Mesendoderm (in vitro differentiated cells): ENCODE data around the gene GET4.

Source experiments
- DNase-seq: peaks from one replicate; pipeline ENCODE4 v3.0.0; 2013
- H2AK5ac ChIP-seq: 2 replicates; pipeline ENCODE4 v1.6.1; 2013; ENCODE audit warnings: low read length, inconsistent platforms
- H2BK120ac ChIP-seq: 2 replicates; pipeline ENCODE4 v1.6.1; 2013; ENCODE audit warnings: low read depth, mild to moderate bottlenecking, low read length, moderate library complexity, mixed read lengths
- H2BK15ac ChIP-seq: replicated peaks from 2 replicates; pipeline ENCODE4 v1.6.1; 2013; ENCODE audit warnings: low read depth, mild to moderate bottlenecking, moderate library complexity
- H2BK5ac ChIP-seq: 2 replicates; pipeline ENCODE4 v1.6.1; 2013; ENCODE audit warnings: low read length, inconsistent platforms
- H3K18ac ChIP-seq: 2 replicates; pipeline ENCODE4 v1.6.1; 2013; ENCODE audit warnings: mild to moderate bottlenecking, low read length, mixed read lengths
- H3K23ac ChIP-seq: one replicate; pipeline ENCODE4 v1.6.1; 2013; ENCODE audit warnings: low read length
- H3K27ac ChIP-seq: 2 replicates; pipeline ENCODE4 v1.5.1; 2013; ENCODE audit warnings: low read depth, mild to moderate bottlenecking, inconsistent platforms, low read length, moderate library complexity
- H3K27me3 ChIP-seq: 2 replicates; pipeline ENCODE4 v1.6.1; 2013; ENCODE audit warnings: low read length, control low read depth, mild to moderate bottlenecking, inconsistent platforms; ENCODE audit not compliant: insufficient read depth, poor library complexity
- H3K36me3 ChIP-seq: 2 replicates; pipeline ENCODE4 v1.6.1; 2013; ENCODE audit warnings: low read length, inconsistent platforms; ENCODE audit not compliant: control insufficient read depth, insufficient read depth
- H3K4ac ChIP-seq: one replicate; pipeline ENCODE4 v1.6.1; 2013; ENCODE audit warnings: low read depth, mild to moderate bottlenecking, low read length, moderate library complexity
- H3K4me1 ChIP-seq: 2 replicates; pipeline ENCODE4 v1.6.1; 2013; ENCODE audit warnings: low read depth, low read length, inconsistent platforms; ENCODE audit not compliant: control insufficient read depth
- H3K4me2 ChIP-seq: 2 replicates; pipeline ENCODE4 v1.6.1; 2013; ENCODE audit warnings: low read length
- H3K4me3 ChIP-seq: 2 replicates; pipeline ENCODE4 v1.5.1; 2013; ENCODE audit warnings: mild to moderate bottlenecking, low read length
- H3K56ac ChIP-seq: one replicate; pipeline ENCODE4 v1.6.1; 2013; ENCODE audit warnings: low read length
- H3K79me1 ChIP-seq: 2 replicates; pipeline ENCODE4 v1.6.1; 2013; ENCODE audit warnings: low read length, inconsistent platforms
- H3K79me2 ChIP-seq: 2 replicates; pipeline ENCODE4 v1.6.1; 2013; ENCODE audit warnings: mild to moderate bottlenecking, low read length; ENCODE audit not compliant: control insufficient read depth, insufficient read depth
- H3K9ac ChIP-seq: 2 replicates; pipeline ENCODE4 v1.6.1; 2013; ENCODE audit warnings: low read length, inconsistent platforms
- H4K5ac ChIP-seq: one replicate; pipeline ENCODE4 v1.6.1; 2013; ENCODE audit warnings: low read length
- H4K8ac ChIP-seq: one replicate; pipeline ENCODE4 v1.6.1; 2013; ENCODE audit warnings: low read depth, mild to moderate bottlenecking, control low read depth, low read length, moderate library complexity
- WGBS: extraction: QIAGEN DNeasy Blood & Tissue Kit; methylation state at CpG from one replicate; pipeline ENCODE4 v1.1.7; 2013; ENCODE audit warnings: low lambda C conversion rate, missing lambda C conversion rate; ENCODE audit not compliant: insufficient coverage; ENCODE audit errors: extremely low coverage; 5-methylcytosine and 5-hydroxymethylcytosine counted together

The GET4 gene

DNA sequence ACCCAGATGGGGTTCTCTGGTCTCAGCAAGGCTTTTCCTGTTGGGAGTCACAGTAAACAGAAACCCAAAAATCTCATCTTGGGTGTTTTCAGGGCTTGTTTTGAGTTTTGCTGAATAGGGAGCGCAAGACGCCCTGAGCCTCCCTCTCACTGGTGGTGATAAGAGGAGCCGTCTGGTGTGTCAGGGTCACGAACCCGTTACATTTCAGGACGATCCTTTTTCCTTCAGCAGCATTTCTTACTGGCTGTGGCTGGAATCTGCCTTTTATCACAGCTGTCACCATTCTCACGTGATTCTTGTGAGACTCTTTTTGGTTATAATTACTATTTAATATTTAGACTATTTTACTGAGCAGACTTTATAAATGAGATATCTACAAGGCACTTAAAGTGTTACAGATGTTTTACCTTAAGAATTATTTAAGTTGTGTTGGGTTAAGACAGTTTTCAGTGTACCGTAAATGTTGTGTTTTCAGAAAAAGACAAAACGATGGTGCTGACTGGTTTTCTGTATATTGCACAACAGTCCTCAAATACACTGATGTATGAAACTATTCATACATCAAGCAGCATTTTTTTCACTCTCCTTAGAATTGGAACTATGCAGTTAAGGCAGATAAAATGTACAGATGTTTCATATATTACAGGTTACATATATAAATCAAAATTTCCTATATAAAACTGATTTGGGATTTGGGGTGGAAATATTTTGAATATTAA lies 2.2 kb upstream of the GET4 start:
- no peak overlapping the region for H2BK5ac ChIP-seq
- H3K36me3 ChIP-seq: peaks cover 5% of the 10 kb centered on the region
- no peak overlapping the region for H3K18ac ChIP-seq
- H3K4ac ChIP-seq: peak overlapping the region; percentile 74
- peak; percentile 62 for DNase-seq
- peak overlapping the region; percentile 25 for H3K56ac ChIP-seq
- H2BK15ac ChIP-seq: no peak overlapping the region
- 100% methylated on average over 1 of the region's 9 CpGs for WGBS
- peak overlapping the region; percentile 77 for H4K5ac ChIP-seq
- peaks cover 18% of the 10 kb centered on the region for H3K79me2 ChIP-seq
- H3K9ac ChIP-seq: peak overlapping the region; percentile 30
- H3K23ac ChIP-seq: no peak overlapping the region
- no peak overlapping the region for H4K8ac ChIP-seq
- H3K27me3 ChIP-seq: no peaks in the 10 kb centered on the region
- no peak overlapping the region for H2AK5ac ChIP-seq
- no peak overlapping the region for H2BK120ac ChIP-seq
- H3K27ac ChIP-seq: peak overlapping the region; percentile 27
- peaks cover 8% of the 10 kb centered on the region for H3K4me1 ChIP-seq
- peaks cover 6% of the 10 kb centered on the region for H3K79me1 ChIP-seq
- no peak overlapping the region for H3K4me2 ChIP-seq
- no peak overlapping the region for H3K4me3 ChIP-seq

- peak overlapping the region; percentile 49 for H3K56ac ChIP-seq
- no CpG with 5 or more reads among the region's 7 CpGs for WGBS
- H3K9ac ChIP-seq: peak overlapping the region; percentile 17
- no peak overlapping the region for H3K23ac ChIP-seq
- H3K79me1 ChIP-seq: peaks cover 8% of the 10 kb centered on the region
- no peaks in the 10 kb centered on the region for H3K27me3 ChIP-seq
- peaks cover 8% of the 10 kb centered on the region for H3K4me1 ChIP-seq
- H4K5ac ChIP-seq: no peak overlapping the region
- no peak overlapping the region for H2AK5ac ChIP-seq
- H3K79me2 ChIP-seq: peaks cover 25% of the 10 kb centered on the region
- peak; percentile 52 for DNase-seq
- no peak overlapping the region for H3K18ac ChIP-seq
- no peak overlapping the region for H3K4me3 ChIP-seq
- H2BK15ac ChIP-seq: no peak overlapping the region
- peaks cover 3% of the 10 kb centered on the region for H3K36me3 ChIP-seq
- no peak overlapping the region for H3K4me2 ChIP-seq
- H3K27ac ChIP-seq: peak overlapping the region; percentile 30
- H3K4ac ChIP-seq: peak overlapping the region; percentile 7
- no peak overlapping the region for H2BK120ac ChIP-seq
- H2BK5ac ChIP-seq: no peak overlapping the region
- H4K8ac ChIP-seq: no peak overlapping the region
Measured at GRCh38 chr7:875051-875450, 1.3 kb upstream of the GET4 start.

- Histone ChIP-seq H3K4me3 (no peak overlapping the region), H3K4me1 (peaks cover 8% of the 10 kb centered on the region), H2BK5ac (no peak overlapping the region), H3K9ac (peak overlapping the region; percentile 45), H2AK5ac (peak overlapping the region; percentile 90), H2BK120ac (no peak overlapping the region), H3K27ac (peak overlapping the region; percentile 30), H4K5ac (no peak overlapping the region), H3K79me2 (peaks cover 30% of the 10 kb centered on the region), H3K27me3 (no peaks in the 10 kb centered on the region), H2BK15ac (no peak overlapping the region), H3K79me1 (peaks cover 8% of the 10 kb centered on the region), H3K36me3 (peaks cover 2% of the 10 kb centered on the region), H3K56ac (peak overlapping the region; percentile 74), H3K18ac (peak overlapping the region; percentile 3), H4K8ac (no peak overlapping the region), H3K4me2 (no peak overlapping the region), H3K4ac (peak overlapping the region; percentile 7), H3K23ac (no peak overlapping the region)
- no CpG with 5 or more reads among the region's 27 CpGs for WGBS
- DNase-seq: no peak
Measured at GRCh38 chr7:875476-876076, 778 bp upstream of the GET4 start.

DNA sequence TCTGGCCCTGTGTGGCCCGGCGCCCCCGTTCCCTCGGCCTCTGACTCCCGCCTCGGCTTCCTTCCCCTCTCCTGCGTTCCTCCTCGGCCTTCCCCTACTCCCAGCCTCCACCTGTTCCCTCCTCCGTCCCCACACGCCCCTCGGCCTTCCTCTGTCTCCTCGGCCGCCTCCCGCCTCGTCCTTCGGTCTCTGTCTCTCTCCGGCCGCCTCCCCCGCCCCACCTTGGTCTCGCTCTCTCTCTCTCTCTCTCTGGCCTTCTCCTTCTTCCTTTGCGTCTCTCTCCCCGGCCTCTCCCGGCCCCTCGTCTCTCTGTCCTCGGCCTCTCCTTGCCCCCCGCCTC lies 588 bp downstream of the GET4 start:
- Histone ChIP-seq H3K27ac (peak overlapping the region; percentile 73), H3K56ac (peak overlapping the region; percentile 99), H2AK5ac (no peak overlapping the region), H4K8ac (no peak overlapping the region), H4K5ac (no peak overlapping the region), H3K4ac (no peak overlapping the region), H3K4me2 (peak overlapping the region; percentile 23), H3K4me3 (peak overlapping the region; percentile 92), H3K79me1 (peaks cover 11% of the 10 kb centered on the region), H2BK15ac (no peak overlapping the region), H3K9ac (peak overlapping the region; percentile 94), H3K23ac (no peak overlapping the region), H3K36me3 (peaks cover 1% of the 10 kb centered on the region), H3K4me1 (peaks cover 8% of the 10 kb centered on the region), H3K18ac (peak overlapping the region; percentile 16), H2BK5ac (no peak overlapping the region), H3K27me3 (no peaks in the 10 kb centered on the region), H2BK120ac (no peak overlapping the region), H3K79me2 (peaks cover 44% of the 10 kb centered on the region)
- no CpG with 5 or more reads among the region's 26 CpGs for WGBS
- peak; percentile 67 for DNase-seq

GRCh38 chr7:877312-878232 lies 1.2 kb downstream of the GET4 start:
- peak overlapping the region; percentile 94 for H3K9ac ChIP-seq
- H4K8ac ChIP-seq: no peak overlapping the region
- H3K36me3 ChIP-seq: no peaks in the 10 kb centered on the region
- H3K18ac ChIP-seq: peak overlapping the region; percentile 16
- H2BK15ac ChIP-seq: no peak overlapping the region
- peak overlapping the region; percentile 99 for H3K56ac ChIP-seq
- H3K23ac ChIP-seq: no peak overlapping the region
- H3K27me3 ChIP-seq: no peaks in the 10 kb centered on the region
- H2BK5ac ChIP-seq: no peak overlapping the region
- H3K4me1 ChIP-seq: peaks cover 8% of the 10 kb centered on the region
- peak overlapping the region; percentile 73 for H3K27ac ChIP-seq
- no peak overlapping the region for H2AK5ac ChIP-seq
- H2BK120ac ChIP-seq: no peak overlapping the region
- H3K79me2 ChIP-seq: peaks cover 49% of the 10 kb centered on the region
- DNase-seq: peak; percentile 44
- H3K79me1 ChIP-seq: peaks cover 14% of the 10 kb centered on the region
- H4K5ac ChIP-seq: no peak overlapping the region
- peak overlapping the region; percentile 51 for H3K4me2 ChIP-seq
- no CpG with 5 or more reads among the region's 47 CpGs for WGBS
- H3K4ac ChIP-seq: no peak overlapping the region
- H3K4me3 ChIP-seq: peak overlapping the region; percentile 92
